ENCODE measurements around the gene SLC4A7. TPM values are rescaled to one million over a fixed set of nuclear protein-coding genes. Genes with fewer than 3 reads are reported as not detected.

The SLC4A7 gene
- total and polyA plus RNA-seq, 10 of the 15 experiments (the other 5 are each of a cell fraction or from before 2014, with no cell fraction given), result 4.4 to 41.4 (median 18.3) TPM

DNA sequence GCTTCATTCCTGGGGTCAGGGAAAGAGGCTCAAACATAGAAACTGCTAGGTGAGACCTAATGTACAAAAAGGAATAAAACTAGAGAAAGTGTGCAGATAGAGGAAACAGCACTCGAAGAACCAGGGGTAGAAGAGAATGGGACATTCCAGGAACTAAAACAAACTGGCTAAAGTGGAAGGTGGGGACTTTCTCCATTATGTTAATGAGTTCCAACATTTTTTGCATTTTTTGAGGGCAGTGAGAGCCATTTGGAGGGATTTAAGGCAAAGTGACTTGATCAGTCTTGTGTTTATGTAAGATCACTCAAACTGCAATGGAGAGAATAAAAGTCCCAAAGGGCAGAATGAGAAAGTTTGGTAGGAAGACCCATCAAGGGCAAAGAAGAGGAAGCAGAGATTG is 20.6 kb upstream of the SLC4A7 start (continued):
- TF ChIP-seq ZNF217 (IDR thresholded peaks at IDR 0.05), result no peak
- no peak for TF ChIP-seq SUPT20H (IDR thresholded peaks at IDR 0.05; ENCODE audit: borderline replicate concordance, control insufficient read depth, low read depth, low read length)
- no peak for TF ChIP-seq EGR1 (IDR thresholded peaks at IDR 0.05; ENCODE audit: borderline replicate concordance in 1 of 2, low read depth in 2 of 2, low read length in 2 of 2)

DNA sequence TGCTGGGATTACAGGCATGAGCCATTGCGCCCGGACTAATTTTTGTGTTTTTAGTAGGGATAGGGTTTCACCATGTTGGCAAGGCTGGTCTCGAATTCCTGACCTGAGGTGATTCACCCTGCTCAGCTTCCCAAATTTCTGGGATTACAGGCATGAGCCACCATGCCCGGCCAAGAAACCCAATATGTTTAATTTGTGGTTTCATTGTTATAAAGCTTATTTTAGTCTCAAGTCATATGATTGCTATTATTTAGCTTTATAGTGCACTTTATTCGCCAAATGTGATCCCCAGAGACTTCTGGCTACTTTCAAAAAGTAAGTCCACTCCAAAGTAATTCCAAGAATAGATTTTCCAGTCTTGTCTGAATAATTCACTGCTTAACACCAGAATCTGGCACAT is 19.3 kb upstream of the SLC4A7 start:
- no peak for FAIRE-seq
- Histone ChIP-seq H3K36me3 (ENCODE audit: control insufficient read depth in 2 of 2, insufficient read depth in 2 of 2, low read length in 1 of 2) (no peaks in the 10 kb centered on the region), H3K9me3 (replicated peaks; ENCODE audit: control insufficient read depth, insufficient read depth, low read length) (no peaks in the 10 kb centered on the region), H3K4me2 (ENCODE audit: control insufficient read depth, insufficient read depth) (no peak overlapping the region), H3K79me2 (ENCODE audit: control insufficient read depth, insufficient read depth, low read length) (no peaks in the 10 kb centered on the region), H3K27me3 (replicated peaks in 1 of 2; ENCODE audit: control insufficient read depth in 2 of 2, insufficient read depth in 2 of 2, low read length in 1 of 2) (no peaks in the 10 kb centered on the region), H3K4me1 (ENCODE audit: control insufficient read depth, insufficient read depth, low read length) (no peaks in the 10 kb centered on the region; the same call in 1 of the 2 replicates), H3K27ac (ENCODE audit: control insufficient read depth, insufficient read depth) (no peak overlapping the region), H3K4me3 (no peak overlapping the region), H4K20me1 (ENCODE audit: control insufficient read depth, insufficient read depth) (no peaks in the 10 kb centered on the region), H3K9ac (ENCODE audit: control insufficient read depth, insufficient read depth, low read length) (no peak overlapping the region), H2AFZ (ENCODE audit: control insufficient read depth, low read depth, low read length) (no peak overlapping the region)
- ChIA-PET POLR2A (no interaction called here), CTCF (no interaction called here), RAD21 (ENCODE audit: unreplicated experiment) (no interaction called here), SMC1A (ENCODE audit: uncharacterized antibody, unreplicated experiment) (no interaction called here)
- TF ChIP-seq JUND (IDR thresholded peaks at IDR 0.05; ENCODE audit: low read depth, low read length), result no peak
- TF ChIP-seq, protein P1, sequence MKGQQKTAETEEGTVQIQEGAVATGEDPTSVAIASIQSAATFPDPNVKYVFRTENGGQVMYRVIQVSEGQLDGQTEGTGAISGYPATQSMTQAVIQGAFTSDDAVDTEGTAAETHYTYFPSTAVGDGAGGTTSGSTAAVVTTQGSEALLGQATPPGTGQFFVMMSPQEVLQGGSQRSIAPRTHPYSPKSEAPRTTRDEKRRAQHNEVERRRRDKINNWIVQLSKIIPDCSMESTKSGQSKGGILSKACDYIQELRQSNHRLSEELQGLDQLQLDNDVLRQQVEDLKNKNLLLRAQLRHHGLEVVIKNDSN (IDR thresholded peaks at IDR 0.05; ENCODE audit: borderline replicate concordance, extremely low read length, insufficient read depth, low read depth, low read length), result no peak
- TF ChIP-seq, protein P2, sequence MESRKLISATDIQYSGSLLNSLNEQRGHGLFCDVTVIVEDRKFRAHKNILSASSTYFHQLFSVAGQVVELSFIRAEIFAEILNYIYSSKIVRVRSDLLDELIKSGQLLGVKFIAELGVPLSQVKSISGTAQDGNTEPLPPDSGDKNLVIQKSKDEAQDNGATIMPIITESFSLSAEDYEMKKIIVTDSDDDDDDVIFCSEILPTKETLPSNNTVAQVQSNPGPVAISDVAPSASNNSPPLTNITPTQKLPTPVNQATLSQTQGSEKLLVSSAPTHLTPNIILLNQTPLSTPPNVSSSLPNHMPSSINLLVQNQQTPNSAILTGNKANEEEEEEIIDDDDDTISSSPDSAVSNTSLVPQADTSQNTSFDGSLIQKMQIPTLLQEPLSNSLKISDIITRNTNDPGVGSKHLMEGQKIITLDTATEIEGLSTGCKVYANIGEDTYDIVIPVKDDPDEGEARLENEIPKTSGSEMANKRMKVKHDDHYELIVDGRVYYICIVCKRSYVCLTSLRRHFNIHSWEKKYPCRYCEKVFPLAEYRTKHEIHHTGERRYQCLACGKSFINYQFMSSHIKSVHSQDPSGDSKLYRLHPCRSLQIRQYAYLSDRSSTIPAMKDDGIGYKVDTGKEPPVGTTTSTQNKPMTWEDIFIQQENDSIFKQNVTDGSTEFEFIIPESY (IDR thresholded peaks at IDR 0.05), result no peak
- no peak for TF ChIP-seq ZNF207 (IDR thresholded peaks at IDR 0.05; ENCODE audit: borderline replicate concordance)
- no peak for TF ChIP-seq RAD21 (IDR thresholded peaks at IDR 0.05; ENCODE audit: insufficient read depth, low read depth, low read length)
- no peak for TF ChIP-seq TAF1 (IDR thresholded peaks at IDR 0.05; ENCODE audit: borderline replicate concordance, low read depth, low read length)
- TF ChIP-seq ESRRA (IDR thresholded peaks at IDR 0.05; ENCODE audit: low read length), result no peak
- TF ChIP-seq SIX5 (IDR thresholded peaks at IDR 0.05; ENCODE audit: low read depth, low read length, severe bottlenecking), result no peak
- TF ChIP-seq STAT1 (conservative IDR thresholded peaks at IDR 0.05), result no peak
- no peak for ATAC-seq
- intact Hi-C loops (cut with micrococcal nuclease; ENCODE audit: unreplicated experiment) (no loop called here), in situ Hi-C loops (cut with MboI) (no loop called here)
- WGBS (ENCODE audit: insufficient coverage, insufficient replicate concordance, low lambda C conversion rate, missing lambda C conversion rate), result 37% methylated on average over 5 of the region's 5 CpGs
- no peak for DNase-seq (ENCODE audit: low read depth, low spot score)
- no TSS peak for BruUV-seq (replicated peaks)

All from GM12878 (cell line).